Endodermal cell (in vitro differentiated cells): ENCODE results near the gene OPN1SW. TPM values are rescaled to one million over a fixed set of nuclear protein-coding genes. Genes with fewer than 3 reads are reported as not detected.

Experiments
- DNase-seq: peaks from one replicate; pipeline ENCODE4 v3.0.0-alpha.2; 2017
- H3K27ac ChIP-seq: 2 replicates; pipeline ENCODE4 v1.5.1; 2013; ENCODE audit warnings: mild to moderate bottlenecking, low read depth, low read length, moderate library complexity
- H3K27me3 ChIP-seq: 2 replicates; pipeline ENCODE4 v1.6.1; 2013; ENCODE audit warnings: mild to moderate bottlenecking, low read length, moderate library complexity; ENCODE audit not compliant: insufficient read depth, control insufficient read depth, poor library complexity, severe bottlenecking
- H3K36me3 ChIP-seq: 2 replicates; pipeline ENCODE4 v1.7.0; 2013; ENCODE audit warnings: mild to moderate bottlenecking, low read length, moderate library complexity; ENCODE audit not compliant: control insufficient read depth, insufficient read depth
- H3K4me1 ChIP-seq: one replicate; pipeline ENCODE4 v1.7.0; 2013; ENCODE audit warnings: low read length; ENCODE audit not compliant: control insufficient read depth, insufficient read depth
- H3K4me3 ChIP-seq: 2 replicates; pipeline ENCODE4 v1.5.1; 2013; ENCODE audit warnings: mild to moderate bottlenecking, low read length, moderate library complexity
- H3K9ac ChIP-seq: 2 replicates; pipeline ENCODE4 v1.6.1; 2013; ENCODE audit warnings: mild to moderate bottlenecking, low read length, moderate library complexity; ENCODE audit not compliant: poor library complexity, severe bottlenecking; ENCODE audit errors: extremely low read depth
- H3K9me3 ChIP-seq: 2 replicates; pipeline ENCODE4 v1.6.1; 2013; ENCODE audit warnings: mild to moderate bottlenecking, low read length, moderate library complexity; ENCODE audit not compliant: control insufficient read depth
- H3K27ac Mint-ChIP-seq: 2 replicates; pipeline ENCODE4 v1.8.0; 2020; ENCODE audit warnings: mixed read lengths
- H3K27me3 Mint-ChIP-seq: 2 replicates; pipeline ENCODE4 v1.8.0; 2021; ENCODE audit warnings: mild to moderate bottlenecking, mixed read lengths; ENCODE audit not compliant: insufficient read depth
- H3K36me3 Mint-ChIP-seq: 2 replicates; pipeline ENCODE4 v1.8.0; 2020; ENCODE audit warnings: low read depth, mixed read lengths
- H3K4me1 Mint-ChIP-seq: 2 replicates; pipeline ENCODE4 v1.8.0; 2020; ENCODE audit warnings: mixed read lengths
- H3K4me3 Mint-ChIP-seq: 2 replicates; pipeline ENCODE4 v1.8.0; 2020; ENCODE audit warnings: mild to moderate bottlenecking, moderate library complexity, mixed read lengths
- H3K9me3 Mint-ChIP-seq: 2 replicates; pipeline ENCODE4 v1.8.0; 2020; ENCODE audit warnings: mild to moderate bottlenecking, mixed read lengths
- WGBS, 2 experiments: methylation state at CpG; one replicate each; pipeline versions ENCODE4 v1.1.5 to v1.1.7; 2013; ENCODE audit warnings: missing lambda C conversion rate in 2 of 2, mixed read lengths in 1 of 2; ENCODE audit not compliant: insufficient coverage in 1 of 2, insufficient read length in 1 of 2; 5-methylcytosine and 5-hydroxymethylcytosine counted together
- total RNA-seq, 2 donors: library from RNA; stranded (reverse); fragmentation: NEBNext Ultra II Directional in 1 of 2; extraction: Animal tissue kit (Norgen Biotek cat#: 25700) in 1 of 2; gene quantifications; 2 replicates in 1 of 2; 3 replicates in 1 of 2; pipeline ENCODE4 v1.2.1, GENCODE V29; 2021
- TF ChIP-seq, protein P1 (sequence below): fragments of 200-600 bp; sonication (generic); conservative IDR thresholded peaks from 2 replicates; pipeline ENCODE4 v1.5.0; 2021; ENCODE audit warnings: antibody characterized with exemption, mild to moderate bottlenecking

OPN1SW gene
- total RNA-seq, 2 donors from 2014 or later: not detected

DNA sequence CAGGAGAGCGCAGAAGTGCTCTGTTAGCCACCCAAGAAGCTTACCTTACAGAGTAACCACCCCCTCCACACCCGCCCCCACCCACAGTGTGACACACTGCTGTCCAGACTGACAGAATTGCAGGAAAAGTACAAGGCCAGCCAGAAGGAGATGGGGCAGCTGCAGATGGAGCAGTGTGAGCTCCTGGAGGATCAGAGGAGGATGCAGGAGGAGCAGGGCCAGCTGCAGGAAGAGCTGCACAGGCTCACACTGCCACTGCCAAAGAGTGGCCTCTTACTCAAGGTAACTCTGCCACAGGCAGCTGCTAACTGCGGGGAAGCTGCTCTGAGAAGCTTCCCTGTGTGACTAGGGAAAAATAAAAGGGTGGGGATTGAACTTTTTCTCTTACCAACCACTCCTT, 33.8 kb upstream of the OPN1SW start:
- Histone ChIP-seq H3K9ac (no peak overlapping the region), H3K27me3 (no peaks in the 10 kb centered on the region), H3K4me3 (no peak overlapping the region), H3K36me3 (peaks cover 13% of the 10 kb centered on the region), H3K4me1 (peaks cover 12% of the 10 kb centered on the region), H3K27ac (no peak overlapping the region), H3K9me3 (no peaks in the 10 kb centered on the region)
- Mint-ChIP-seq H3K9me3 (no peaks in the 10 kb centered on the region), H3K36me3 (peaks cover 31% of the 10 kb centered on the region), H3K4me1 (no peaks in the 10 kb centered on the region), H3K27ac (no peak overlapping the region), H3K4me3 (no peak overlapping the region), H3K27me3 (no peaks in the 10 kb centered on the region)
- TF ChIP-seq, protein P1, sequence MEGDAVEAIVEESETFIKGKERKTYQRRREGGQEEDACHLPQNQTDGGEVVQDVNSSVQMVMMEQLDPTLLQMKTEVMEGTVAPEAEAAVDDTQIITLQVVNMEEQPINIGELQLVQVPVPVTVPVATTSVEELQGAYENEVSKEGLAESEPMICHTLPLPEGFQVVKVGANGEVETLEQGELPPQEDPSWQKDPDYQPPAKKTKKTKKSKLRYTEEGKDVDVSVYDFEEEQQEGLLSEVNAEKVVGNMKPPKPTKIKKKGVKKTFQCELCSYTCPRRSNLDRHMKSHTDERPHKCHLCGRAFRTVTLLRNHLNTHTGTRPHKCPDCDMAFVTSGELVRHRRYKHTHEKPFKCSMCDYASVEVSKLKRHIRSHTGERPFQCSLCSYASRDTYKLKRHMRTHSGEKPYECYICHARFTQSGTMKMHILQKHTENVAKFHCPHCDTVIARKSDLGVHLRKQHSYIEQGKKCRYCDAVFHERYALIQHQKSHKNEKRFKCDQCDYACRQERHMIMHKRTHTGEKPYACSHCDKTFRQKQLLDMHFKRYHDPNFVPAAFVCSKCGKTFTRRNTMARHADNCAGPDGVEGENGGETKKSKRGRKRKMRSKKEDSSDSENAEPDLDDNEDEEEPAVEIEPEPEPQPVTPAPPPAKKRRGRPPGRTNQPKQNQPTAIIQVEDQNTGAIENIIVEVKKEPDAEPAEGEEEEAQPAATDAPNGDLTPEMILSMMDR: no peak
- DNase-seq: no peak
- 87% methylated on average over 2 of the region's 3 CpGs; no CpG with 5 or more reads in 1 of the 2 experiments for WGBS, 2 experiments

DNA sequence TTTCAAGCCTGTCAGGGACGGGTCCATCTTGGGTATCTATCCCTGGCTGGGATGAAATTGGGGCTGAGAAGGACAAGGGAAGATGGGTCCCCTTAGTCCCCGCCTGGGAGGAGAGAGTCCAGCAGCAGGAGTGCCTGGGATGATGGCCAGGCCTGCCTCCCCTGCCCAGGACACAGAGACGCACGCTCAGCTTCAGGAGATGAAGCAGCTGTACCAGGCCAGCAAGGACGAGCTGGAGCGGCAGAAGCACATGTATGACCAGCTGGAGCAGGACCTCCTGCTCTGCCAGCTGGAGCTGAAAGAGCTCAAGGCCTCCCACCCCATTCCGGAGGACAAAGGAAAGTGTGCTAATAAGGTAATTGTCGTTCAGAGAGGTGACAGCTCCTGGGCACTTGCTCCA, 31.6 kb upstream of the OPN1SW start:
- H3K36me3 ChIP-seq: peaks cover 13% of the 10 kb centered on the region
- peaks cover 35% of the 10 kb centered on the region for H3K36me3 Mint-ChIP-seq

DNA sequence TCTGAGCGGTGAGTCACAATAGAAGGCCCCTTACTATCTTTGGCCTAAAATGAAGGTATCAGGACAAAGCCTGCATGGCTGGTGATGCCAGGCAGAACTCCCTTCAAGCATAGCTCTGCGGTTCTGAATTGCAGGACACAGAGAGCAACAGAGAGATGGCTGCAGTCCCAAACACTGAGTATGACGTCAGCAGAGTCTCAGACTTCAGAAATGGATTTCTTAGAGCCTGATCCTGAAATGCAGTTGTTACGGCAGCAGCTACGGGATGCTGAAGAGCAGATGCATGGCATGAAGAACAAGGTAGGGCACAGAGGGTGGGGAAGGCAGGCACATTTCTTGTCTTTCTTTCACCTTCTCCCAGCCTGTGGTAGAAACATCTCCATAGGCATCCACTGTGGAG, 29.6 kb upstream of the OPN1SW start:
- TF ChIP-seq, protein P1: no peak
- Histone ChIP-seq H3K27ac (no peak overlapping the region), H3K36me3 (peaks cover 13% of the 10 kb centered on the region), H3K9me3 (no peaks in the 10 kb centered on the region), H3K9ac (no peak overlapping the region), H3K27me3 (no peaks in the 10 kb centered on the region), H3K4me1 (no peaks in the 10 kb centered on the region), H3K4me3 (no peak overlapping the region)
- 94 to 96% methylated on average over 3 to 5 of the region's 5 CpGs for WGBS, 2 experiments
- DNase-seq: no peak
- Mint-ChIP-seq H3K27me3 (no peaks in the 10 kb centered on the region), H3K4me1 (no peaks in the 10 kb centered on the region), H3K36me3 (peaks cover 43% of the 10 kb centered on the region), H3K27ac (no peak overlapping the region), H3K4me3 (no peak overlapping the region), H3K9me3 (no peaks in the 10 kb centered on the region)

More for the DNA sequence above, 31.6 kb upstream of the OPN1SW start:
- H3K27ac Mint-ChIP-seq: no peak overlapping the region
- no peaks in the 10 kb centered on the region for H3K4me1 Mint-ChIP-seq
- no peaks in the 10 kb centered on the region for H3K27me3 Mint-ChIP-seq
- no peaks in the 10 kb centered on the region for H3K9me3 Mint-ChIP-seq
- WGBS, 2 experiments: 89 to 96% methylated on average over 6 to 8 of the region's 8 CpGs
- H3K9ac ChIP-seq: no peak overlapping the region
- H3K27ac ChIP-seq: no peak overlapping the region
- H3K4me3 Mint-ChIP-seq: no peak overlapping the region
- no peaks in the 10 kb centered on the region for H3K27me3 ChIP-seq
- peaks cover 2% of the 10 kb centered on the region for H3K4me1 ChIP-seq
- no peak overlapping the region for H3K4me3 ChIP-seq
- DNase-seq: no peak
- H3K9me3 ChIP-seq: no peaks in the 10 kb centered on the region
- TF ChIP-seq, protein P1: no peak
